OCI-LY7 (cell line): ENCODE data around the gene SYPL1. TPM values are rescaled to one million over a fixed set of nuclear protein-coding genes. Genes with fewer than 3 reads are reported as not detected.

ENCODE experiments used
- BruUV-seq: library from RNA; stranded (reverse); fragments of 400-500 nt; replicated peaks from 2 replicates; lab custom pipeline; 2021; lab: Mats Ljungman, UMichigan
- CTCF ChIA-PET: fragments of 300-600 bp; sonication (Branson Sonifier 250); formaldehyde crosslinking; loops from one replicate; lab custom pipeline; 2022; ENCODE audit warnings: antibody characterized with exemption; ENCODE audit not compliant: unreplicated experiment; lab: Charles Lee
- POLR2A ChIA-PET: fragments of 300-600 bp; sonication (Branson Sonifier 250); formaldehyde crosslinking; loops from one replicate; lab custom pipeline; 2022; ENCODE audit warnings: antibody characterized with exemption; lab: Charles Lee
- DNase-seq: peaks from one replicate; pipeline ENCODE4 v3.0.0-alpha.2; 2015; ENCODE audit warnings: low spot score
- H2AFZ ChIP-seq: fragments of 200-600 bp; sonication (generic), shearing (Covaris generic); 2 replicates; pipeline ENCODE4 v1.6.1; 2014; ENCODE audit warnings: mild to moderate bottlenecking, antibody characterized with exemption, low read length, moderate library complexity
- H3K27ac ChIP-seq: fragments of 200-600 bp; sonication (generic); 2 replicates; pipeline ENCODE4 v1.5.1; 2014; ENCODE audit warnings: mixed run types, low read depth, mild to moderate bottlenecking, moderate library complexity, low read length, inconsistent platforms; ENCODE audit not compliant: poor library complexity, severe bottlenecking
- H3K36me3 ChIP-seq: fragments of 200-600 bp; sonication (generic); 2 replicates; pipeline ENCODE4 v1.6.1; 2014; ENCODE audit warnings: mild to moderate bottlenecking, antibody characterized with exemption, low read length, moderate library complexity, mixed read lengths; ENCODE audit not compliant: insufficient read depth
- H3K4me1 ChIP-seq: fragments of 200-600 bp; sonication (generic); 2 replicates; pipeline ENCODE4 v1.5.1; 2014; ENCODE audit warnings: mild to moderate bottlenecking, low read length; ENCODE audit not compliant: insufficient read depth, poor library complexity, severe bottlenecking
- H3K4me2 ChIP-seq: fragments of 200-600 bp; sonication (generic); 2 replicates; pipeline ENCODE4 v1.6.1; 2014; ENCODE audit warnings: mild to moderate bottlenecking, low read length
- H3K4me3 ChIP-seq: fragments of 200-600 bp; sonication (generic); 2 replicates; pipeline ENCODE4 v1.5.1; 2014; ENCODE audit warnings: mild to moderate bottlenecking, low read depth, low read length; ENCODE audit not compliant: poor library complexity, severe bottlenecking
- H3K79me2 ChIP-seq: fragments of 200-600 bp; sonication (generic); 2 replicates; pipeline ENCODE4 v1.6.1; 2016; ENCODE audit warnings: low read depth, mild to moderate bottlenecking, low read length, moderate library complexity, mixed read lengths; ENCODE audit not compliant: insufficient read depth
- H3K9me2 ChIP-seq: fragments of 200-600 bp; sonication (generic); 2 replicates; pipeline ENCODE4 v1.6.1; 2016; ENCODE audit warnings: mild to moderate bottlenecking, low read length, mixed read lengths; ENCODE audit not compliant: insufficient read depth
- H3K9me3 ChIP-seq: fragments of 200-600 bp; sonication (generic); 2 replicates; pipeline ENCODE4 v1.6.1; 2014; ENCODE audit warnings: mild to moderate bottlenecking, mixed run types, low read length, mixed read lengths
- H4K20me1 ChIP-seq: fragments of 200-600 bp; sonication (generic); 2 replicates; pipeline ENCODE4 v1.6.1; 2014; ENCODE audit warnings: mild to moderate bottlenecking, antibody characterized with exemption, low read length, moderate library complexity, mixed read lengths; ENCODE audit not compliant: insufficient read depth
- EZH2phosphoT487 ChIP-seq: fragments of 200-600 bp; sonication (generic); IDR thresholded peaks from 2 replicates; pipeline ENCODE4 v1.6.1; 2018; ENCODE audit warnings: low read depth, borderline replicate concordance, mild to moderate bottlenecking, mixed run types, antibody characterized with exemption, low read length, moderate library complexity, mixed read lengths
- intact Hi-C: fragments of 100-400 bp; cut with micrococcal nuclease; formaldehyde crosslinking; loops from one replicate; pipeline ENCODE4 v1.10.0; 2022; ENCODE audit not compliant: unreplicated experiment
- total RNA-seq, 2 experiments: library from RNA; depleted of rRNA in 1 of 2; stranded (reverse); fragments of >200 nt in 1 of 2; shearing (Covaris generic) in 1 of 2; gene quantifications; 2 replicates each; pipeline ENCODE4 v1.2.3, GENCODE V29; 2014 to 2022
- TF ChIP-seq, protein P1 (sequence below): fragments of 200-600 bp; sonication (generic); conservative IDR thresholded peaks from 2 replicates; pipeline ENCODE4 v1.5.1; 2014; ENCODE audit warnings: mild to moderate bottlenecking, antibody characterized with exemption, low read length, moderate library complexity, mixed read lengths

The SYPL1 gene
- total RNA-seq, 2 experiments from 2014 or later, result 34.1 to 112 TPM

- H3K9me3 ChIP-seq, result no peaks in the 10 kb centered on the region
- intact Hi-C loops, result loop anchor here (1.0 to 10.0 kb wide), 2 partner anchors 38 to 1100 kb away; partner anchors contain the start of gene KMT2E
- no TSS peak for BruUV-seq
- peak overlapping the region; percentile 83 for H3K27ac ChIP-seq
- peak overlapping the region; percentile 66 for H3K4me2 ChIP-seq
- ChIA-PET CTCF (no interaction called here), POLR2A (interaction anchor here (0.5 to 12.7 kb wide), 14 partner anchors 12 to 1169 kb away, joined by 3 to 297 read pairs (median 4); no protein-coding TSS in a partner anchor)
- peaks cover 66% of the 10 kb centered on the region for H3K4me1 ChIP-seq
- DNase-seq, result peak; percentile 75
- peaks cover 33% of the 10 kb centered on the region for H3K79me2 ChIP-seq
- TF ChIP-seq, protein P1, sequence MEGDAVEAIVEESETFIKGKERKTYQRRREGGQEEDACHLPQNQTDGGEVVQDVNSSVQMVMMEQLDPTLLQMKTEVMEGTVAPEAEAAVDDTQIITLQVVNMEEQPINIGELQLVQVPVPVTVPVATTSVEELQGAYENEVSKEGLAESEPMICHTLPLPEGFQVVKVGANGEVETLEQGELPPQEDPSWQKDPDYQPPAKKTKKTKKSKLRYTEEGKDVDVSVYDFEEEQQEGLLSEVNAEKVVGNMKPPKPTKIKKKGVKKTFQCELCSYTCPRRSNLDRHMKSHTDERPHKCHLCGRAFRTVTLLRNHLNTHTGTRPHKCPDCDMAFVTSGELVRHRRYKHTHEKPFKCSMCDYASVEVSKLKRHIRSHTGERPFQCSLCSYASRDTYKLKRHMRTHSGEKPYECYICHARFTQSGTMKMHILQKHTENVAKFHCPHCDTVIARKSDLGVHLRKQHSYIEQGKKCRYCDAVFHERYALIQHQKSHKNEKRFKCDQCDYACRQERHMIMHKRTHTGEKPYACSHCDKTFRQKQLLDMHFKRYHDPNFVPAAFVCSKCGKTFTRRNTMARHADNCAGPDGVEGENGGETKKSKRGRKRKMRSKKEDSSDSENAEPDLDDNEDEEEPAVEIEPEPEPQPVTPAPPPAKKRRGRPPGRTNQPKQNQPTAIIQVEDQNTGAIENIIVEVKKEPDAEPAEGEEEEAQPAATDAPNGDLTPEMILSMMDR, result no peak
- no peak for TF ChIP-seq EZH2phosphoT487
- peak overlapping the region; percentile 21 for H3K4me3 ChIP-seq
- H3K9me2 ChIP-seq, result no peaks in the 10 kb centered on the region
- H4K20me1 ChIP-seq, result peaks cover 8% of the 10 kb centered on the region
- peaks cover 17% of the 10 kb centered on the region for H3K36me3 ChIP-seq
- peak overlapping the region; percentile 77 for H2AFZ ChIP-seq
Measured at GRCh38 chr7:106114716-106115383, 2.7 kb upstream of the SYPL1 start.

DNA sequence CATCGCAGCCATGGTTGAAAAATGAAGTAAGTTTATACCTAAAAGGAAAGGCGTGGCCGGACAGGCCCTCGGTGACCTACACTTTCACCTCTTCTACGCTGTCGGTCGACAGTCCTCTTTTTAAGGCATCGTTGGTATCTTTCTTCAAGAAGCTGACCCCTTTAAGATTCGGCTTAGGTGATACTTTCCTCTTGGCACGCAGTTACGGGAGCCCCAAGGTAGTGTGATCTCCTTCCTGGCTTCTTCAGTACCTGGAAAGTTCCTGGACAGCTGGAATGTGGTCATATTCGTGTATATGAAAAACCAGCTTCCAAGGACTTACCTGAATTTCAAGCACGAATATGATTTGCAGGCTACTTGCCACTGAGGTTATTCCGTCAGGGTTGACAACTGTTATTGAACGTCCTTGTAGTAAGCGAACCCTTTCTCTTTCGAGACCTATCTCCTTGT, 885 bp upstream of the SYPL1 start:
- intact Hi-C loops, result loop anchor here (10.0 kb wide), 1 partner anchor 1098 kb away; the partner anchor contains the start of gene KMT2E
- BruUV-seq, result no TSS peak
- Histone ChIP-seq H3K79me2 (peaks cover 51% of the 10 kb centered on the region), H3K4me3 (peak overlapping the region; percentile 80), H3K36me3 (peaks cover 35% of the 10 kb centered on the region), H2AFZ (no peak overlapping the region; the same call in 1 of the 2 replicates), H3K4me2 (peak overlapping the region; percentile 83), H3K9me2 (no peaks in the 10 kb centered on the region), H3K4me1 (peaks cover 69% of the 10 kb centered on the region), H4K20me1 (peaks cover 23% of the 10 kb centered on the region), H3K27ac (peak overlapping the region; percentile 83), H3K9me3 (no peaks in the 10 kb centered on the region)
- TF ChIP-seq, protein P1, result no peak
- no peak for TF ChIP-seq EZH2phosphoT487
- ChIA-PET POLR2A (interaction anchor here (0.6 to 12.7 kb wide), 11 partner anchors 10 to 115 kb away, joined by 3 to 297 read pairs (median 7); no protein-coding TSS in a partner anchor), CTCF (interaction anchor here (0.6 kb wide), 1 partner anchor 26 kb away, joined by 3 read pairs; no protein-coding TSS in a partner anchor)
- DNase-seq, result no peak
